ENCODE results near the gene IL5RA.

Gene IL5RA

DNA sequence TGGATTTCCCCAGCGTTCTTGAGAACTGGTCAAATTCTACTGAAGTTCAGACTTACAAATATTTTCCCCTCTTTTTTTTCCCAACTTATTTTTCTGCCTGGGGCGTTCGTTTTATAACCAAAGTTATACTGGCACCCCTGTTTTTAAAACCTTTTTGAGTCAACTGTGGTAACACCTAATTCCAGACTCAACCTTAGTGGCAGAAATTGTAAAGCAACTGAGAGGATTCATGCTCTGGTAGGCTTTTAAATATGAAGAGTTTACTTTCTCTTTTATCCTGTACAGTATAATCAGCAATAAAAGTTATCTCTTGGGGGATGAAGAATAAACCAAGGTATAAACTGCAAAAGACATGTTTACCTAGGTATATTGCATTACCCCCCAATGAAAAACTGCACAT is 2.3 kb downstream of the IL5RA start:
- DNase-seq (ENCODE audit: low spot score): no peak

DNA sequence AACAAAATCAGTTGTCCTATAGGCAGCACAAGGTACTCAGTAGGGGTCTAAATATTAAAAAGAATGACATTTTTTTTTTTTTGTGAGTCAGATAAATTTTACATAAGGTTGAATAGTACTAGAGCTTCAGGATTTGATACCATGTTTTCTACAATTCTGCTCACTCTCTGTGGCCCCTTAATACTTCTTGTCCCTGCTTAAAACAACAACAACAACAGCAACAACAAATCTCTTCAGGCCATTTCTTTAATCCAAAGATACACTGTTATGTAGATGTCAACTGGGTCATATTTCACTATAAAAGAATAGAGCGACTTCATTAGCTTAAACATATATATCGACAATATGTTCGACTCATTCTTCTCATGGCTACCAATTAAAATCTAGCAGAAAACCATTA is 3.0 kb downstream of the IL5RA start:
- no peak for DNase-seq (ENCODE audit: low spot score)

DNA sequence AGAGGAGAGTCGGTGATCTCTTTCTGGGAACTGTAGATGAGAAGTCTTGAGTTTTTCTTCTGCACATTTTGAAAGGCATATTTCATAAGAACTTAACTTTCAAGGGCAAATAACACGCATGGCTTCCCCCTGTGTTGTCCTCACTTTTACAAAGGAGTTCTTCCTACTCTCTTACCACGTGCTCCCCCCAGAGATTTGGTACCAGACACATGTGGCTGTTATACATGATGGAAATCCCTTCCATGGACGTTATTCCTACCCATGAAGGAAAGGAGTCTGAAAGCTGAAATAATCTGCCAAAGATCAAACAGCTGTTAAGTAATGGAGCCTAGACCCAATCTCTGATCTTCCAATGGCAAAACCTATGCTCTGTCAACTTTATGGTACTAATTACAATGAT is 4.4 kb downstream of the IL5RA start:
- no peak for DNase-seq (ENCODE audit: low spot score)

DNA sequence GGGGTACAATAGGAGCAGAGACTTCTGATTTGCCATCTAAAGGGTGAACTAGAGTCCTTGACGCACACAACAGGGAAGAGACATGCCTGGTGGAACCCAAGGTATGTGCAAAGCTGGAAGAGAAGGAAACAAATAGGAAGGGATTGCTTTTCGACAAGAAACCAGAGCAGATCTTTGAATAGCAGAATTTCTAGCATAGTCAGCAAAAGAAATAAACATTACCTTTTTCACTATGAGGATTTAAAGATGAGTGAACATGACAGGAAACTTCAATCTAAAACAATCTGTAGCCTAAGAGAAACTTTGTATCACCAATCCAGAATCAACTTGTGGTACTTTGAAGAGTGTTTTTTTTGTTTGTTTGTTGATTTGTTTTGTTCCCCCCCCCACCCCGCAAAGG is 4.9 kb downstream of the IL5RA start:
- no peak for DNase-seq (ENCODE audit: low spot score)

DNA sequence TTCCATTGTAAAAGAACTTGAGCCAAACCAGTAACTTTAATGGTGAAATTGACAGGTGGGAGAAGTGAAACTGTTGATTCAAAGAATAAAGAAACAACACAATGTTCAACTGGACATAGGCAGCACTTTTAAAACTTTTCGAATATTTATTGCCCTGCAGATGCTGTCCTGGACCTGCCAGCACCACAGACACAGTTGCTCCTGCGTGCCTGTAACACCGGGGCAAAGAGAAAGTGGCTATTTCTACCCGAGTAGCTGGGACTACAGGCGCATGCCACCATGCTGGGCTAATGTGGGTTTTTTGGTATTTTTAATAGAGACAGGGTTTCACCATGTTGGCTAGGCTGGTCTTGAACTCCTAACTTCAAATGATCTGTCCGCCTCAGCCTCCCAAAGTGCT is 7.4 kb downstream of the IL5RA start:
- DNase-seq (ENCODE audit: low spot score): no peak

DNA sequence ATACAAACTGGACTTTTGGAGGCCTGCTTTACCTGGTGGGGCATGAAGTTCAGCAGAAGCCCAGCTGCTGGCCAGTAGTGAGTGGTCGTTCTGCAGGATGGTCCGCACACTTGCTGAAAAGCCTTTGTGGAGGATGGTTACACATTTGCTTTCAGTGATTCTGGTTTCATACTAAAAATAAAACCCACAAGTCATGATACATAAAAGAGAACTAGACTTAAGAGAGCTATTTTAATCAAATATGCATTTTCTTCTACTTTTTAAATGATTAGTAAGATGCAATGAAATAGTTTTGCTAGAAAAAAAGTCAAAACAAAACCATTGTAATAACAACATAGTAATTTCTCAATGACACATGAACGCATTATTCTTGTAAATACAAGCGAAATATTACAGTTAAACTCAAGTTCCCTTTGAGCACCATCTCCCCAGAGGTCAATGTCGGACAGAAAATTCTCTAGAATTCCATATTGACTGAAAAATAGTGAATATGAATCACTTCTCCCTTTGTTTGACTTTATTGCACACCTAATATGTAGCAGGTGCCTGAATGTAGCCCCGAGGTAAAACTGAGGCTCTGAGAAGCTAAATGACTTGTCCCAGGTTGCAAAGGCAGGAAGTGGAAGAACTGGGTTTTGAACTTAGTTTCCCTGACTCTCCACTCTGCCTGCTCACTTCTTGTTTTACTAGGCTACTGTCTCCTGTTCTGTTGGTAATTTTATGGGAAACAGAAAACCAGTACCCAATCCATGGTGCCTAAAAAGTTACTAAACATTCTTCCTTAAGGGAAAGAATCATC is 8.3 kb downstream of the IL5RA start:
- DNase-seq (ENCODE audit: low spot score): no peak

DNA sequence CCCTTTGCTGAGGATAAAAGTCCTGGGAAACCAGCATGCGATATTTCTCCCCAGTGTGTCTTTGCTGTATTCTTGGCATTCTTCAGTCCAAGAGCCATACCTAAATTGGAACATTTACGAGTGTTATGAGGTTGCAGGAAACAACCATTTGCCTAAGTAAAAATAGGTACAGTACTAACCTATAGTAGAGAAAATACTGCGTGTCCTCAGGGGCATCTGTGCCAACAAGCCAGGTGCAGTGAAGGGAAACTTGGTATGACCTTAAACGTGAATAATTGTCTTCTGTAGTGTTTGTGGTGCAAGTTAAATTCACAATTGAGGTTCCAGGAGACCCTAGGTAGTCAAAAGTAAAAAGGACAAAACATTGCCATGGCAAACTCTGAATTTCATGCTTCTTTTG is 12.2 kb downstream of the IL5RA start:
- DNase-seq (ENCODE audit: low spot score): no peak

DNA sequence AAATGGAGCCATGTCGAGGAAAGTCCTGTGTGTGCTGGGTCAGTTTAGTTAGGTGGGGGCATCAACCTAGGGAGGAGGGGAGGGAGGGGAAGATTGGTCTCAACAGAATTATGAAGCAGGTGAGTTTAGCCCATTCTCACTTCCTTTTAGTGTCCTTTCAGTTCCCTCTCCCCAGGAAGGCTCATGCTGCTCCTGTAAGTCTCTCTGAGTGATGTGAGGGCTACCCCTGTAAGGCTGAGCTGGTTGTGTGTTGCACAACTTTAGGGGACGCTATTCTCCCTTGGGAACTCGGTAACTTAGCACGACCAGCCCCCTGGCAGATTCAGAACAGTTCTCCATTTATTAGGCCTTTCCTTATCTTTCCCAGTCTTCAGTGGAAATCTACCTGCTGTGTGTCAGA is 21.2 kb downstream of the IL5RA start:
- no peak for DNase-seq (ENCODE audit: low spot score)

DNA sequence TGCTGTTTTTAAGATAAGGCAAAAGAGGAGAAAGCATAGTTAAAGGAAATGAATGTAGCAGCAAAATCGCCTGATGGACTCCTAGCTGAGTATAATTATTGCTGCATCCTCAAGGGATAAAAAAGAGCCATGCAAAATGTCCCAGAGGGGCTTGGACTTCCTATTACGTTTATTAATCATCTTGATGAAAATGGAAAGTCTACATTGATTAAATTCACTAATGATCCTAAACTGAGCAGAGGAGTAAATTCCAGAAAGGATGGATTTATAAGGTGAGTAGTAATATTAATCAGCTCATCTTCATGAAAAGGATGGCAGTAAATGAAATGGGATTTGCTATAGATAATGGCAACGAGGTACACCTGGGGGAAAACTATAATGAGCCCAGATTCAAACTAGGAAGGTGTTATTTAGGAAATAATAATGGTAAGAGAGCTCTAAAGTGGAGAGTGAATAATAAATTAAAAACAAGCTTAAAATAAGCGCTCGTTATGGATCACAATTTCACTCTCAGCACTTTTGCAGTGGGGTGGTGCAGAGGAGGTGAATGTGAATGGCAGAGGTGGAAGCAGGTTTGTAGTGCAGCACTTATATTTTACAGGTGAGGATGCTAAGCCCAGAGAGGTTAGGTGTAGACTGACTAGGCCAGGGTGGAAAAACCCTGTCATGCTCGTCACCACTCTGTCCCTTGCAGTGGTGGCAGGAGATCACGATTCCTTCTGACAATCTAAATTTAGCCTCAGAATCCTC is 22.3 kb downstream of the IL5RA start:
- no peak for DNase-seq (ENCODE audit: low spot score)

DNA sequence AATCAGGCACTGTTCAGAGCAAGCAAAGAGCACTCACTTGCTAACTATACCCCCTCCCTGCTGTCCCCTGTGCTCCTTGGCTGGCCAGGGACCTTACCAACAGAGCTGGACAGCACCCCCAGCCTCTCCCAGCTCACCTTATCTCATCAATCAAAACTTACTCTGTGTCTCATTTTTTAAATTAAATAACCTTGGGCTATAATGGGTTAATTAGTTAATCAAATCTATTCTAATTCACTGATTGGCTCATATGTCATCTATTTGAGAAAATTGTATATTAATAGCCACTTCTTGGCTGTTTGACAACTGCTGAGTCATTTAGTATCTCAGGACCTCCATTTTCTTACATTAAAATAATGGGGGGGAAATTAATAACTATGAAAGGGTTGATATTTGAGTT is 22.9 kb downstream of the IL5RA start:
- no peak for DNase-seq (ENCODE audit: low spot score)

DNA sequence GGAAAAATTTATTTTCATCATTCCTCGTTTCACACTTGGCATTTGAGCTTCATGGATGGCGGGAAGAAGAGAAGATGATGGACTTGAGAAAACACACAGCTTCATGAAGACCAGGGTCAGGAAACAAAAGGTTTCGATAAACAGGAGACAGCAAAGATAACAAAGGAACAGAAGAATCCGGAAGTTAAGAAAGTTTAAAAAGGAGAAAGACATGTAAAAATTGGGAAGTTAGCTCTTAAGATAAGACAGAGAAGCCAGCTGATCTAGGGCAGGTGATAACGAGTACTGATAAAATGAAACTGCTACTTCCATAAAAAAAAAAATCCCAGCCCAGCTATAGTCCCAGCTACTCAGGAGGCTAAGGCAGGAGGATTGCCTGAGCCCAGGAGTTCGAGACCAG is 23.9 kb downstream of the IL5RA start:
- no peak for DNase-seq (ENCODE audit: low spot score)

DNA sequence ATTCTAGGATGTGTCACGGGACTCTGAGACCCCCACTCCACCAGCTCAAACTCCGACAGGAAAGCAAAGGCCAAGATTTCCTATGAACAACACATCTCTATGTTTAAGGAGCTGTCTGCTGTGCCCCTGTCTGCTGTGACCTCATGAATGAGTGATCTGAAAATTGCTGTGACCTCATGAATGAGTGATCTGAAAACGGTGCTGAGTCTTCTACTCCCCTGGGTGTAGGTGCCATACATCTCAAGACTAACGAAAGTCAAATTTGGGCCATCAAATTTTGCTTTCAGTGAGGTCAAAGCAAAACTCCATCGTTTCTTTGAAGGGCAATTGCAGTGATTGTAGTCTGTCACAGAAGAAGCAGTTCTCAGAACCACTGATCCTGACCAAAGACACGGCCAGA is 24.4 kb downstream of the IL5RA start:
- no peak for DNase-seq (ENCODE audit: low spot score)

DNA sequence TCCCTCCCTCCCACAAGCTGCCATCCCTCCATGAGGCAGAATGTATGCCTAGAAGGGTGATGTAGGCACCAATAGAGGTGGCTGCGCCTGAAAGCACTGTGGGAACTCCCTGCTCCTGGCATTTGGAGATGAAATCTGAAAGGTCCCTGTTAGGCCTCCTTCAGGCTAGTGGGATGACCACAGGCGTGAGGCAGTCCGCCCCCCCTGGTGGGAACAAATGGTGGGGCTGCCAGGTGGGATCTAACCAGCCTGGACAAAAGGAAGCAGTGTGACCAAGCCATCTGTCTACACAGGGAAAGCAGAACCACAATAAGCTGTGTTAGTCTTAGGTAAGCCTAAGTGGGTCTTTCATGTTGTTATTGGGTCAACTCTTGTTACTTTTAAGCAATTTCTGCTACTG is 25.3 kb downstream of the IL5RA start:
- DNase-seq (ENCODE audit: low spot score): no peak

DNA sequence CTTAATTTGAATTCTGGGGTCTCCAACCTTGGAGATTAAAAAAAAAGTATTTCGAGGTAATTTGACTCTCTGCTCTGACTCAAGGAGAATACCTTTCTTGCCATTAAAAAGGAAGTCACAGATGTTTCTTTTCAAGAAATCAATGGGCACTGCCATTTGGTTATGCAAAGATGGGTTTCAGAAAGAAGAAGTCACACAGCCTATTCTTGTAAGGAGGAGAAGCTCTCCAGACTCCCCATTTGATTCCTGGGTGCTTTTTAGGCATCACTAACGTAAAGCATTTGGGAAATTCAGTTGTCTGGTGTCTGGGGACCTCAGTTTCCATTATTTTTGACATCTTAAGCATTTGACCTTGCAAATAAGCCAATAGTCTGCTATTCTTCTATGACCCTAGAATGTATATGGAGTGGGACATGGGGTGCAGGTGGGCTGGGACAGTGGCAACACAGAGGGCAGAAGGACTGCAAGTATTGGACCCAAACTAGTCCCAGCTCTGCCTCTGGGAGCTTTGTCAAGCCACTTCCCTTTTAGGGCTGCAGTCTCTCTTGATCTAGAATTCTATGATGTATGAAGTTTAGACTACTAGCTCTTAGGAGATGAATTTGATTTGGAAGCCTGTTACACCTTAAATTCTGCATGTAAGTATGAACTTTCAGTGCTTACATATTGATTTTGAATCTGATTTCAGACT is 27.8 kb downstream of the IL5RA start:
- DNase-seq (ENCODE audit: low spot score): no peak

DNA sequence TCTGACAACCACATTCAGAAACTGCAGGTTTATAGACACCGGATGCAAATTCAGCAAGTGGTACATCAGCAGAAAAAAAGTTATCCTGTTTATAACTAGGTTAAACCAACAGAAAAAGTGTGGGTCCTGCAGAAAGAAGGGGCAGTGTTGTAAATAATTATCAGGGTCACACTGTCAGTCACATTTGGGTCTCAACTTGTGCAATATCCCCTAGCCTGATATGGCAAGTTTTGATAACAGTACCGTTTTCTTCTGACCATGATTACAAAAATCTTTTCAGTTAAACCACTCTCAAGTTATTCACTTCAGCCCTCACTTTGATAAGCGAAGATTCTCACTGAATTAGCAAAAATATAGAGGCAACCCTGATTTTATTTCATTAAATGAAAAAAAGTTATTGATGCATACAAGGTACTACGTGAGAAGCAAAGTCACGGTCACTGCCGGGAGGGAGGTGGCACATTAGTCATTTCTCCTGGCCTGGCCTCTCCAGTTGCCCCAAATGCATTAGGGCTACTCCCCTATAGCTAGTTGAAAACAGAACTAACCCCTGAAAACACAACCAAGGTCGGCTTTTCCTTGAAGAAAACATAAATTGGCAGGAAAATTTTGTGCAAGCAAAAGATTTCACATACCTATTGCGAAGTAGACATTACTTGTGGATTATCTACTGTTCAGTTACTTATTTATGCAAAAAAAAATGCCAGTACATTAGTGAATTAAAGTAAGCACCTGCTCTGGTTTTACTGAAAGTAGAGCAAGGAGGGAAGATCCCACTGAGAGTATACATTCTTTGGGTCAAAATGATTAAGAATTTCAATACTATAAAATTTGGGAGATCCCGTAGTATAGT is 28.6 kb downstream of the IL5RA start:
- DNase-seq (ENCODE audit: low spot score): no peak

DNA sequence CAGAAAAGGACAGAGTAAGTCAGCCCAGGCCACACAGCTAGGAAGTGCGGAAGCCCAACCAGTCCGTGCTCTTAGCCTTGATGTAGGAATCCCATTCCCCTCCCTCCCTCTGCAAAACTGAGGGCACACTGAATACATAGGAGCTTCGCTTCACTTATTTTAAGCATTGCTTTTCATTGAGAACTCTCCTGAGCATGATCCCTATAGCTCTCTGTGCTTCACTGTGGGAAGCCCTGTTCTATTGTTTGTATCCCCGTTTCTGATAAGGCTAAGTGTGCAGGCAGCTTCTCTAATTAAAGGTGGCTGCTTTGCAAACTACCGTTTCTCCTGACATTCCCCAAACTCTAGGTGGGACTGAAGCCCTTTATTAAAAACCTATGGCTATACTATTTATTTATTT is 29.9 kb downstream of the IL5RA start:
- DNase-seq (ENCODE audit: low spot score): no peak

DNA sequence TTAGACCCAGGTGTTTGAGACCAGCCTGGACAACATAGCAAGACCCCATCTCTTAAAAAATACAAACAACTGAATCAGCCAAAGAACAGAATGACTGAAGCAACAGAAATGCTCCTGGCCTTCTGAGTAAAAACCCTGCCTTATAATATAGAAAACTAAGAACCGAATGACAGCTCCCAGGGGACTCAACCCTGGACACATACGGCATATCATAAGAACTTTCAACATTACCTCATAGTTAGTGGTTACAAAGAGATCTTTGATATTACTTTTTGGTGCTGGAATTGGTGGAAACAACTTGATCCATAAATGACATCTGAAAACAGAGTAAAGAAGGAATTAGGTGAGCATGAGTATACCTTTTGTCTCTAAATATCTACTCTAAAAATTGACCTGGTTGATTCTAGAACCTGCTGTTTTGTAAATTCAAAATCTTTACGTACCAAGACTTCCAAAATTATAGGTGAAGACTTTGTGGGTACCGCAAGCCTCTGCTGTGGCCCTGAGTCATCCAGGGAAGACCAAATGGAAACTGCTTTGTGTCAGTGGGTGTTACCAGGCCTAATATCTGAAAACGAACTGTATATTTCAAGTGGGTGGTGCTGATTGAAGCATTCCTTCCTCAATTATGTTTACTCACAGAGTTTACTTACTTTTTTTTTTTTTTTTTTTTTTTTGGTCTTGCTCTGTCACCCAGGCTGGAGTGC is 35.5 kb downstream of the IL5RA start:
- no peak for DNase-seq (ENCODE audit: low spot score)

DNA sequence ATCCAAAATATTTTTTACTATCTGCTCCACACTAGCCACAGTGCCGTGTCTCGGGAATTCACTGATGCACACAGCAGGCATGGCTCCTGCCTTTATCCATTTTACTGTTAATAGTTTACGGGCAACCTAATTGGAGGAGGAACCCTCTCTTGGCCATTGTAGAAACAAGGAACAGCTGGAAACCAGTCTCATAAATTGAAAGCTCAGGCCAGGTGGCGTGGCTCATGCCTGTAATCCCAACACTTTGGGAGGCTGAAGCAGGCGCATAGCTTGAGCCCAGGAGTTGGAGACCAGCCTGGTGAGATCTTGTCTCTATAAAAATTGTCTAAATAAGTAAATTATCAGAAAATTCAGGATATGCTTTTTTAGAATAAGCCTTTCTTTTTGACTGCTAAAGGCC is 39.0 kb downstream of the IL5RA start:
- no peak for DNase-seq (ENCODE audit: low spot score)

DNA sequence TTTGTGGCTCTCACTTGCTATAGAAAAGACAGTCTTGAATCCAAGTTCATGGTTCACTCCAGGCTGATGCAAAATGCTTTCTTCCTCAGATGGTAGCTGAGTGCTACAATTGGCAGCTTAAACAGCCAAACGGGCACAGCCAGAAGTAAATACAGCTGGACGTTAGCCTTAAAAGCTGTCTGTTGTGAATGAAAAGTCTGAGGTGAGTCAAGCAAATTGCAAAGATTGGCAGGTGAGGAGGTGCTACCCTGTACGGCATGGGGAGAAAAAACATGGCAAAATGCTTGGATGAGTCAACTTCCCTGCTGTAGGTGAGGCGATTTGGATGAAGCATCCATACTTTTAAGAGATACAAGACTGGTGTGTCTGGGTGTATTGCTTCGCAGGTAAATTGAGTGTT is 40.5 kb downstream of the IL5RA start:
- no peak for DNase-seq (ENCODE audit: low spot score)

DNA sequence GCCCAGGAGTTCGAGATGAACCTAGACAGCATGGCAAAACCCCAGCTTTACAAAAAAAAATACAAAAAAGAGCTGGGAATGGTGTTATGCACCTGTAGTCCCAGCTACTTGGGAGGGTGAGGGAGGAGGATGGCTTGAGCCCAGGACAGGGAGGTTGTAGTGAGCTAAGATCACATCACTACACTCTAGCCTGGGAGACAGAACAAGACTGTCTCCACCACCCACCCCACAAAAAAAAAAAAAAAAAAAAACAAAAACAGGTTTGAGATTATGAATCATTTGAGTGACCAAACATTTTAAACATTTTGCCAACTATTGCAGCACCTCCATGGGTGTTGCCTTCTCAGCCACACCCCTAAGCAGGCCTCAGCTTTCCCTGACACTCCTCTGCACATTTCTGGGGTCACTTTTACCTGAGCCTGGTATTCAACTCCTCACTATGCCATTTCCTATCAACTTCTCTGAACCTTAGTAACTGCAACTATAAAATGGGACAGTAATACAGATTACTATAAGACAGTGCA is 41.8 kb downstream of the IL5RA start:
- no peak for DNase-seq (ENCODE audit: low spot score)

DNA sequence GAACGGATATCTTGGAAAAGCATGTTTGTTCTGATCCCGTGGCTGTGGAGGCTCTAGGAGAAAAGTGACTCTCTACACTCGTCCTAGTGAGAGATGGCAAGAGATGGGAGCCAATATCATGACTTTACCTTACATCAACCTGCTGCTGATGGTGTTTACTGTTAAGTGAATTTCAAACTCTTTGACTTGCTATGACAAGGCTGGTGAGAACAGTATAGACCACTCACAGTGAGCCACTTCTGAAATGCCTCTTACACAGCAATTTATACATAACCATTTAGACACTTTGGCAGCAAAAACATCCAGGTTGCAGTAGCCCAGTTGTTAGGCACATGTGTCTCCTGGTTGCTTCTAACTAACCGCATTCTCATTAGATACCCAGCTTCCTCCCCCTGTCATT is 43.3 kb downstream of the IL5RA start:
- DNase-seq (ENCODE audit: low spot score): no peak
